ENCODE measurements around the gene KDM3A.

KDM3A gene

DNA sequence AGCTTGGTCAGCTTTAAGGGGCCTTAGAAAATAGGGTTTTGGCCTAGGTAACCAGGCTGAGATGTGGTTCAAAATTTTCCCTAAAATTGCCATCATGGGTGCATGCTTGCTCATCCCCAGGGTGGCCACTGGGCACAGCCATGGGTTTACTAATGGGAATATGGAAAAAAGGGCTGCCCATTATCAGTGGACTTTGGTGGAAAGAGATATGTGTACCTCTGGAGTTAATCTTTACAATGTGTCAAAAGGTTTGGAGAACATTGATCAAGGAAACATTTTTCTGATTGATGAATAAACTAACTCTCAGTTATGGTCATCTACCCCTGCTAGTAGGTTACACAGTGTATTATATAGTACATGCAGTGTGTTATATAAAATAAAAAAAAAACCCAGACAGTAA, 13.1 kb downstream of the KDM3A start:
- Histone ChIP-seq H3K36me3 (ENCODE audit: control insufficient read depth, insufficient read depth, low read length) (peaks cover 96% of the 10 kb centered on the region), H3K4me3 (ENCODE audit: extremely low read depth, insufficient read depth, low read length, poor library complexity, severe bottlenecking) (no peak overlapping the region), H3K4me1 (ENCODE audit: control insufficient read depth, insufficient read depth, low read length, poor library complexity, severe bottlenecking) (no peaks in the 10 kb centered on the region), H3K27ac (ENCODE audit: low read depth, low read length, severe bottlenecking) (no peak overlapping the region), H3K9me3 (ENCODE audit: control insufficient read depth, low read length) (no peaks in the 10 kb centered on the region)

- Histone ChIP-seq H3K9me3 (ENCODE audit: control insufficient read depth, low read length) (no peaks in the 10 kb centered on the region), H3K27ac (ENCODE audit: low read depth, low read length, severe bottlenecking) (no peak overlapping the region), H3K4me3 (ENCODE audit: extremely low read depth, insufficient read depth, low read length, poor library complexity, severe bottlenecking) (no peak overlapping the region), H3K4me1 (ENCODE audit: control insufficient read depth, insufficient read depth, low read length, poor library complexity, severe bottlenecking) (no peaks in the 10 kb centered on the region), H3K36me3 (ENCODE audit: control insufficient read depth, insufficient read depth, low read length) (peaks cover 94% of the 10 kb centered on the region)
- WGBS, 2 experiments (ENCODE audit: insufficient coverage in 2 of 2) = 100% methylated on average over 3 of the region's 5 CpGs; no CpG with 5 or more reads in 1 of the 2 experiments
These were observed 14.0 kb downstream of the KDM3A start for GRCh38 chr2:86455181-86455580.

GRCh38 chr2:86461042-86461743, 20.0 kb downstream of the KDM3A start:
- Histone ChIP-seq H3K27ac (ENCODE audit: low read depth, low read length, severe bottlenecking) (no peak overlapping the region), H3K9me3 (ENCODE audit: control insufficient read depth, low read length) (no peaks in the 10 kb centered on the region), H3K4me1 (ENCODE audit: control insufficient read depth, insufficient read depth, low read length, poor library complexity, severe bottlenecking) (no peaks in the 10 kb centered on the region), H3K36me3 (ENCODE audit: control insufficient read depth, insufficient read depth, low read length) (peaks cover 89% of the 10 kb centered on the region), H3K4me3 (ENCODE audit: extremely low read depth, insufficient read depth, low read length, poor library complexity, severe bottlenecking) (no peak overlapping the region)
- WGBS, 2 experiments (ENCODE audit: insufficient coverage in 2 of 2) = 97 to 98% methylated on average over 2 to 3 of the region's 3 CpGs

- 71 to 77% methylated on average over 3 of the region's 3 CpGs for WGBS, 2 experiments (ENCODE audit: insufficient coverage in 2 of 2)
- H3K27ac ChIP-seq (ENCODE audit: low read depth, low read length, severe bottlenecking) = no peak overlapping the region
These were observed 23.5 kb downstream of the KDM3A start for GRCh38 chr2:86464652-86465051.

DNA sequence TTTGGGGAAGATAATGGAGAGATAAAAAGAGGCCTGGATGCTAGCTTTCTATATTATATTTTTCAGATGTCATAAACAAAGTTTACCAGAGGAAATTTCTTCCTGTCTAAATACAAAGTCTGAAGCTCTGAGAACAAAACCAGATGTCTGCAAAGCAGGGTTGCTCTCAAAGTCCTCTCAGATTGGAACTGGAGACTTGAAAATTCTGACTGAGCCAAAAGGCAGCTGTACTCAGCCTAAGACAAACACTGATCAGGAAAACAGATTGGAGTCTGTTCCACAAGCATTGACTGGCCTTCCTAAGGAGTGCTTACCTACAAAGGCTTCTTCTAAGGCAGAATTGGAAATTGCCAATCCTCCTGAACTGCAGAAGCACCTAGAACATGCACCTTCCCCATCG, 25.1 kb downstream of the KDM3A start:
- no peak overlapping the region for H3K4me3 ChIP-seq (ENCODE audit: extremely low read depth, insufficient read depth, low read length, poor library complexity, severe bottlenecking)
- no peaks in the 10 kb centered on the region for H3K9me3 ChIP-seq (ENCODE audit: control insufficient read depth, low read length)
- peaks cover 82% of the 10 kb centered on the region for H3K36me3 ChIP-seq (ENCODE audit: control insufficient read depth, insufficient read depth, low read length)
- 100% methylated on average over 1 of the region's 1 CpG; no CpG with 5 or more reads in 1 of the 2 experiments for WGBS, 2 experiments (ENCODE audit: insufficient coverage in 2 of 2)
- no peaks in the 10 kb centered on the region for H3K4me1 ChIP-seq (ENCODE audit: control insufficient read depth, insufficient read depth, low read length, poor library complexity, severe bottlenecking)
- H3K27ac ChIP-seq (ENCODE audit: low read depth, low read length, severe bottlenecking) = no peak overlapping the region

More at GRCh38 chr2:86464652-86465051, 23.5 kb downstream of the KDM3A start:
- no peaks in the 10 kb centered on the region for H3K9me3 ChIP-seq (ENCODE audit: control insufficient read depth, low read length)
- no peaks in the 10 kb centered on the region for H3K4me1 ChIP-seq (ENCODE audit: control insufficient read depth, insufficient read depth, low read length, poor library complexity, severe bottlenecking)
- peaks cover 84% of the 10 kb centered on the region for H3K36me3 ChIP-seq (ENCODE audit: control insufficient read depth, insufficient read depth, low read length)
- no peak overlapping the region for H3K4me3 ChIP-seq (ENCODE audit: extremely low read depth, insufficient read depth, low read length, poor library complexity, severe bottlenecking)

DNA sequence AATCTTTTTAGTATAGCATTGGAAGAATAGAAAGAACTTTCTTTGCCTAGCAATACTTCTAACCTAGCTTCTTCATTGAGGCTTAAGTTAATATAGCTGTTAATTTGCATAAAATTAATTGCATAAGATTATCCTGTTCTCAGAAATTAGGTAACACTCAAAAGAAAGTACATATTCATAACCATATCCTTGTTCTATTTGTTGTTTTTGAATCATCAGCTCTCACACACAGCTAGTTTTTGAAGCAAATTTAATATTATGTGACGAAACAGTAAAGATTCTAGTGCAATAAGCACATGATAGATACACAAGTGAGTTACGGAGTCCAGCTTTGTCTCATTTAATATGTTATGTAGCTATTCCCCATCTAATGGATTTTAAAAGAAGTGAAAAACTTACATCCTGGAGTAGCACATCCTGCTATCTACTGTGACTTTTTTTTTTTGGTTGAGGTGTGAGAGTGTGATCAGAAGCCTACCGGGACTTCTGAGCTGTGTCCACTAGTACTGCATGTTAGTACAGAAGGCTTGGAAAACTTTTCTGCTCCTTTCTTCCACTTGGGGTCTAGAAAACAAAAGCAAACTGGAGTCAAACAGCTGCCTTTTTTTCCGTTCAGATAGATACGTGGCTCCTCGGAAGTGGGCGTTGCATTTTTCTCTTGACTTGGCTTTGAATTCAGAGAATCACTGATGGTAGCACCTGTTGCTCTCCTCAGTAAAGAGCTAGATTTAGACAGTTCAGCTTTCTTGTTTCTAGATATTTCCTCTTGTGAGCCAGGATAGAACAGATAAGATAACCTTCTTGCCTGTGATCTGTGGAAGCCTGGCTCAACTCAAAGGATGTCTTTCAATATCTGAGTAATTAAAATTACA, 27.2 kb downstream of the KDM3A start:
- WGBS, 2 experiments (ENCODE audit: insufficient coverage in 2 of 2) = 90 to 91% methylated on average over 5 of the region's 7 CpGs
- no peaks in the 10 kb centered on the region for H3K9me3 ChIP-seq (ENCODE audit: control insufficient read depth, low read length)
- H3K4me1 ChIP-seq (ENCODE audit: control insufficient read depth, insufficient read depth, low read length, poor library complexity, severe bottlenecking) = no peaks in the 10 kb centered on the region
- peaks cover 82% of the 10 kb centered on the region for H3K36me3 ChIP-seq (ENCODE audit: control insufficient read depth, insufficient read depth, low read length)
- no peak overlapping the region for H3K4me3 ChIP-seq (ENCODE audit: extremely low read depth, insufficient read depth, low read length, poor library complexity, severe bottlenecking)
- H3K27ac ChIP-seq (ENCODE audit: low read depth, low read length, severe bottlenecking) = no peak overlapping the region

DNA sequence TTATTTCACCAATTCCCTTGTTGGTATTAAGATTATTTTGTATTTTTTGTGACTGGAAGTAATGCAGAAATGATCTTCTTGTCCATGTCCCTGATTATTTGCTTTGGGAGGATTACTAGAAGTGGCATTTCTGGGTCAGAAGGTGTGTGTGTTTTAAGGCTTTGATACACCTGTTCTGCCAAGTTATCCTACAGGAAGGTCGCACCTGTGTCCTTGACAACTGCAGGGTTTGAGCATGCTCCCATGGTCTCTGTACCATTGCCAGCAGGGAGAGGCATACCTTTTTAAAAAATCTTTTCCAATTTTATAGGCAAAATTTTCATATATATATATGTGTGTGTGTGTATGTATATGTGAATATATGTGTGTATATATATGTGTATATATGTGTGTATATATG, 29.7 kb downstream of the KDM3A start:
- Histone ChIP-seq H3K9me3 (ENCODE audit: control insufficient read depth, low read length) (no peaks in the 10 kb centered on the region), H3K27ac (ENCODE audit: low read depth, low read length, severe bottlenecking) (no peak overlapping the region), H3K36me3 (ENCODE audit: control insufficient read depth, insufficient read depth, low read length) (peaks cover 84% of the 10 kb centered on the region), H3K4me3 (ENCODE audit: extremely low read depth, insufficient read depth, low read length, poor library complexity, severe bottlenecking) (no peak overlapping the region), H3K4me1 (ENCODE audit: control insufficient read depth, insufficient read depth, low read length, poor library complexity, severe bottlenecking) (no peaks in the 10 kb centered on the region)
- 100% methylated on average over 1 of the region's 1 CpG; no CpG with 5 or more reads in 1 of the 2 experiments for WGBS, 2 experiments (ENCODE audit: insufficient coverage in 2 of 2)

DNA sequence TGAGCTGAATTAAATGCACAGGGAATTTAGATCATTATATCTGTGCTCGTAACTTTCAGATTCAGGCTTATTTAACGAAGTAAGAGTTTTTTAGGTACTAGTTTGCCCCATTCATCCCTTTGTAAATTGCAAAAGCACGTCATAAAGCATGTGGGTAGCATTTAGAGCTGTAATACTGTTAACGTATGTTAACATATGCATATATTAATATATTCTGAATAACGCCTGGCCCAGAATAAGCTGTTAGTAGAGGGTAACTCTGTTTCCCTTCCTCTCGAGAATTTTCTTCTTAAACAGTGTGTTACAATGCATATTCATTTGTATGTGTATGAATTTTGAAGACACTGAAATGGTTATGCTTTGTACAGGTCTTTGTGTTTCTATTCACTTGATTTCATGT, 30.5 kb downstream of the KDM3A start:
- Histone ChIP-seq H3K27ac (ENCODE audit: low read depth, low read length, severe bottlenecking) (no peak overlapping the region), H3K9me3 (ENCODE audit: control insufficient read depth, low read length) (no peaks in the 10 kb centered on the region), H3K4me1 (ENCODE audit: control insufficient read depth, insufficient read depth, low read length, poor library complexity, severe bottlenecking) (no peaks in the 10 kb centered on the region), H3K36me3 (ENCODE audit: control insufficient read depth, insufficient read depth, low read length) (peaks cover 80% of the 10 kb centered on the region), H3K4me3 (ENCODE audit: extremely low read depth, insufficient read depth, low read length, poor library complexity, severe bottlenecking) (no peak overlapping the region)
- WGBS, 2 experiments (ENCODE audit: insufficient coverage in 2 of 2) = 100% methylated on average over 1 of the region's 6 CpGs

DNA sequence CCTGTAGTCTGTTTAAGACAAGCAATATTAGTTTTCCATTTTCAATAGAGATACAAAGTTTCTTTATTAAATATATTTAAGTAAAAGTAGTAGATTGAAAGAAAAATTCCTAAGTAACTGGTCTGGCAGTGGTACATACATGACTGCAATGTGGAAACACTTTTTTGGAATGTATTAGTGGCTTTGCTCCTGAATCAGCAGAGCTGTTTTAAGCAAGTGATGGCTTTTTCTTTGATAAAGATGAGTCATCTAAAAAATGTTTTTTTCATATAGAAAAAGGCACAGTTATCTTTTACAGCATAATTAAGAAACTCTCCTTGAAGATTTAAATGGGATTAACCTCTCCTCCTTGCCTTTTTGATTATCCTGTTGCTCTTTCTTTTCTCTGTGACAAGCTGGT, 34.9 kb downstream of the KDM3A start:
- Histone ChIP-seq H3K4me3 (ENCODE audit: extremely low read depth, insufficient read depth, low read length, poor library complexity, severe bottlenecking) (no peak overlapping the region), H3K27ac (ENCODE audit: low read depth, low read length, severe bottlenecking) (no peak overlapping the region)

DNA sequence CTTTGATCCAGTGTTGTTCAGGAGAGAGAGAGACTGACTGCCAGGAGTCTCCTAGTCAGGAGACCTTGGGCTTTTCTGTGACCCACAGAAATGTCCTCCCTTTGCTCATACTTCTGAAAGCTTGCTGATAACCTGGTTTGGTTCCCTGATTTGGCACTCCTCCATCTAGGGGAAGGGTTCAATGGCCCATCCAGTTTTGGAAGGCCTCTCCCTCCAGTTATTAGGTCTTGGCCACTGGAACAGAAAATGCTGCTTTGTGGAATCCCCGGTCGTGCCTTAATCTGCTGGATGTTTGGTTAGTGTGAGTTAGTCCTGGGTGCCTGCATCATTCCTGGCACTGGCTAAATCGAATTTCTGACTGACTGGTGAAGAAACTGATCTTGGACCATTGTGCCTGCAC, 35.7 kb downstream of the KDM3A start:
- Histone ChIP-seq H3K27ac (ENCODE audit: low read depth, low read length, severe bottlenecking) (no peak overlapping the region), H3K9me3 (ENCODE audit: control insufficient read depth, low read length) (no peaks in the 10 kb centered on the region), H3K4me1 (ENCODE audit: control insufficient read depth, insufficient read depth, low read length, poor library complexity, severe bottlenecking) (no peaks in the 10 kb centered on the region), H3K4me3 (ENCODE audit: extremely low read depth, insufficient read depth, low read length, poor library complexity, severe bottlenecking) (no peak overlapping the region), H3K36me3 (ENCODE audit: control insufficient read depth, insufficient read depth, low read length) (peaks cover 85% of the 10 kb centered on the region)
- 71 to 96% methylated on average over 1 to 3 of the region's 3 CpGs for WGBS, 2 experiments (ENCODE audit: insufficient coverage in 2 of 2)

More for the DNA sequence above, 34.9 kb downstream of the KDM3A start:
- Histone ChIP-seq H3K4me1 (ENCODE audit: control insufficient read depth, insufficient read depth, low read length, poor library complexity, severe bottlenecking) (no peaks in the 10 kb centered on the region), H3K36me3 (ENCODE audit: control insufficient read depth, insufficient read depth, low read length) (peaks cover 81% of the 10 kb centered on the region), H3K9me3 (ENCODE audit: control insufficient read depth, low read length) (no peaks in the 10 kb centered on the region)

- Histone ChIP-seq H3K4me3 (ENCODE audit: extremely low read depth, insufficient read depth, low read length, poor library complexity, severe bottlenecking) (no peak overlapping the region), H3K27ac (ENCODE audit: low read depth, low read length, severe bottlenecking) (no peak overlapping the region), H3K4me1 (ENCODE audit: control insufficient read depth, insufficient read depth, low read length, poor library complexity, severe bottlenecking) (no peaks in the 10 kb centered on the region), H3K9me3 (ENCODE audit: control insufficient read depth, low read length) (no peaks in the 10 kb centered on the region), H3K36me3 (ENCODE audit: control insufficient read depth, insufficient read depth, low read length) (peaks cover 88% of the 10 kb centered on the region)
These were observed 36.2 kb downstream of the KDM3A start for GRCh38 chr2:86477349-86477748.

All from mesodermal cell (in vitro differentiated cells).